ENCODE results near the gene VWA2. TPM values are rescaled to one million over a fixed set of nuclear protein-coding genes. Genes with fewer than 3 reads are reported as not detected.

The VWA2 gene
- total RNA-seq, 1 donor from 2014 or later: not detected

DNA sequence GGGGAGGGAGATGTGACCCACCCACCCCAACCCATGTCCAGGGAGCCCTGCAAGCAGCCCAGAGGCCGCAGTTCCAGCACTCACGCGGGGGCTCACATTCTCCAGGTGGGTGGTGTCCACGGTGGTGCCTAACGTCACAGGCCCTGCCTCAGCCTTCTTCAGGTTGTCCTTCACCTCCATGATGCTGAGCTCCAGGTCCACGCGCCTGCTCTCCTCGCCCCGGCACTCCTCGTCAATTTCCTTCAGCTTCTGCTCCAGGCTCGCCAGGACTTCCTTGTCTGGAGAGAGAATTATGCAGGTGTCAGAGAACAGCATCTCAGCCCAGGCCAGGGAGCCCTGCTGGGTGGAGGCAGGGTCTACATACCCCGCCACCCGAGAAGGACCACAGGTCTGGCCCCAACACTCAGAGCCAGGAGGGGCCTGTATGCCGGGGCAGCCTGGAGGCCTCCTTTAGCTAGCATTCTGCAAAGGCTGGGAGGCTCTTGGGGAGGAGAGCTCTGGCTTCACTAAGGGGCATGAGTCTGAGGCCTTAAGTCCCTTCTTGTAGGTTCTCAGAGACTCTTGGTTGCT, 58.2 kb downstream of the VWA2 start:
- Mint-ChIP-seq H3K4me3 (ENCODE audit: unreplicated experiment) (no peak overlapping the region), H3K27me3 (ENCODE audit: unreplicated experiment) (no peaks in the 10 kb centered on the region), H3K9me3 (ENCODE audit: unreplicated experiment) (peaks cover 22% of the 10 kb centered on the region), H3K27ac (ENCODE audit: unreplicated experiment) (no peak overlapping the region), H3K4me1 (ENCODE audit: unreplicated experiment) (peaks cover 7% of the 10 kb centered on the region), H3K36me3 (ENCODE audit: unreplicated experiment) (peaks cover 33% of the 10 kb centered on the region)
- no peak for DNase-seq (ENCODE audit: extremely low spot score, unreplicated experiment)
- TF ChIP-seq, protein P1, sequence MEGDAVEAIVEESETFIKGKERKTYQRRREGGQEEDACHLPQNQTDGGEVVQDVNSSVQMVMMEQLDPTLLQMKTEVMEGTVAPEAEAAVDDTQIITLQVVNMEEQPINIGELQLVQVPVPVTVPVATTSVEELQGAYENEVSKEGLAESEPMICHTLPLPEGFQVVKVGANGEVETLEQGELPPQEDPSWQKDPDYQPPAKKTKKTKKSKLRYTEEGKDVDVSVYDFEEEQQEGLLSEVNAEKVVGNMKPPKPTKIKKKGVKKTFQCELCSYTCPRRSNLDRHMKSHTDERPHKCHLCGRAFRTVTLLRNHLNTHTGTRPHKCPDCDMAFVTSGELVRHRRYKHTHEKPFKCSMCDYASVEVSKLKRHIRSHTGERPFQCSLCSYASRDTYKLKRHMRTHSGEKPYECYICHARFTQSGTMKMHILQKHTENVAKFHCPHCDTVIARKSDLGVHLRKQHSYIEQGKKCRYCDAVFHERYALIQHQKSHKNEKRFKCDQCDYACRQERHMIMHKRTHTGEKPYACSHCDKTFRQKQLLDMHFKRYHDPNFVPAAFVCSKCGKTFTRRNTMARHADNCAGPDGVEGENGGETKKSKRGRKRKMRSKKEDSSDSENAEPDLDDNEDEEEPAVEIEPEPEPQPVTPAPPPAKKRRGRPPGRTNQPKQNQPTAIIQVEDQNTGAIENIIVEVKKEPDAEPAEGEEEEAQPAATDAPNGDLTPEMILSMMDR (IDR thresholded peaks at IDR 0.05): no peak

DNA sequence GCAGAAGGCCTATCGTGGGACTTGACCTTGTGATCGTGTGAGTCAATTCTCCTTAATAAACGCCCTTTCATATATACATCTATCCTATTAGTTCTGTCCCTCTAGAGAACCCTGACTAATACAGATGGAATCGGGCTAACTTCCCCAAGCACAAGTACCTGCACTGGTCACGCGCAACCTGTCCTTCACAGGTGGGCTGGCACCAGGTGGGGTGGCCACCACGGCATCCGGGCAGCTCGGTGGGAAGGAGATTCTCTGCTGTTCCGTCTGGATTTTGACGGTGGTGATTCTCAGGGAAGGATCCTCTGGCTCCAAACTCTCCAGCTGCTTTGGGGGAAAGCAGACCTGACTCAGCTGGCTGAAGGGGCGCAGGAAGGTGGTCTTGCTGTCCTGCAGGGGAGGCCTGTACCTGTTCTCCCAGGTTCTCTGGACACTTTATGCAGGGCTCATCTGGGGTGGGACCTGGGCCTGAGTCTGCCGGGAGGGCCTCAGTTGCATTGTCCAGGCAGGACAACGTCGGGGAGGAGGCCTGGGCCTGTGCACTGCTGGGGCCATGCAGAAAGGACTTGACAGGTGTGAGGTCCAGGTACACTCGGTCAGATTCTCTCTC, 61.1 kb downstream of the VWA2 start:
- peaks cover 24% of the 10 kb centered on the region for H3K4me1 Mint-ChIP-seq (ENCODE audit: unreplicated experiment)
- no peak overlapping the region for H3K4me3 Mint-ChIP-seq (ENCODE audit: unreplicated experiment)
- H3K27me3 Mint-ChIP-seq (ENCODE audit: unreplicated experiment): no peaks in the 10 kb centered on the region
- peaks cover 14% of the 10 kb centered on the region for H3K9me3 Mint-ChIP-seq (ENCODE audit: unreplicated experiment)
- peaks cover 24% of the 10 kb centered on the region for H3K36me3 Mint-ChIP-seq (ENCODE audit: unreplicated experiment)
- no peak for DNase-seq (ENCODE audit: extremely low spot score, unreplicated experiment)
- no peak overlapping the region for H3K27ac Mint-ChIP-seq (ENCODE audit: unreplicated experiment)
- TF ChIP-seq, protein P1 (IDR thresholded peaks at IDR 0.05): no peak

DNA sequence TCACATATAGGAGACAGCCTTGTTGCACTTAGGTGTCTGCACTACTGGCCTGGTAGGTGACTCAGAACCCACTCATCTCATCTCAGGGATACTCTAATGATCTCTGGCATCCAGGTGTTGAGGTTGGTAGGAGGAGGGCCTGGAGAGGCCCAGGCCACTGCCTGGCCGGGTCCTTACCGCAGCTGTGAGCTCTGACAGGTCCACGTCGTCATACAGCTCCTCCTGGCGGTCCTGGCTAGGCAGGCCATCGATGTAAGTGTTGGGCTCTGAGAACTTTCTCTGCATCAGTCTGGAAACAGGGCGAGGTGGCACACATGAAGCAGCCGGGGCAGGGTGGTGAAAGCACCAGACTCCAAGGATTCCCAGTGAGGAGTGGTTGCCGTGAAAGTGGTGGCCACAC, 62.1 kb downstream of the VWA2 start:
- DNase-seq (ENCODE audit: extremely low spot score, unreplicated experiment): no peak
- H3K4me3 Mint-ChIP-seq (ENCODE audit: unreplicated experiment): no peak overlapping the region
- TF ChIP-seq, protein P1 (IDR thresholded peaks at IDR 0.05): no peak
- peaks cover 24% of the 10 kb centered on the region for H3K4me1 Mint-ChIP-seq (ENCODE audit: unreplicated experiment)
- H3K9me3 Mint-ChIP-seq (ENCODE audit: unreplicated experiment): peaks cover 4% of the 10 kb centered on the region
- H3K27ac Mint-ChIP-seq (ENCODE audit: unreplicated experiment): no peak overlapping the region
- H3K36me3 Mint-ChIP-seq (ENCODE audit: unreplicated experiment): peaks cover 15% of the 10 kb centered on the region
- no peaks in the 10 kb centered on the region for H3K27me3 Mint-ChIP-seq (ENCODE audit: unreplicated experiment)

DNA sequence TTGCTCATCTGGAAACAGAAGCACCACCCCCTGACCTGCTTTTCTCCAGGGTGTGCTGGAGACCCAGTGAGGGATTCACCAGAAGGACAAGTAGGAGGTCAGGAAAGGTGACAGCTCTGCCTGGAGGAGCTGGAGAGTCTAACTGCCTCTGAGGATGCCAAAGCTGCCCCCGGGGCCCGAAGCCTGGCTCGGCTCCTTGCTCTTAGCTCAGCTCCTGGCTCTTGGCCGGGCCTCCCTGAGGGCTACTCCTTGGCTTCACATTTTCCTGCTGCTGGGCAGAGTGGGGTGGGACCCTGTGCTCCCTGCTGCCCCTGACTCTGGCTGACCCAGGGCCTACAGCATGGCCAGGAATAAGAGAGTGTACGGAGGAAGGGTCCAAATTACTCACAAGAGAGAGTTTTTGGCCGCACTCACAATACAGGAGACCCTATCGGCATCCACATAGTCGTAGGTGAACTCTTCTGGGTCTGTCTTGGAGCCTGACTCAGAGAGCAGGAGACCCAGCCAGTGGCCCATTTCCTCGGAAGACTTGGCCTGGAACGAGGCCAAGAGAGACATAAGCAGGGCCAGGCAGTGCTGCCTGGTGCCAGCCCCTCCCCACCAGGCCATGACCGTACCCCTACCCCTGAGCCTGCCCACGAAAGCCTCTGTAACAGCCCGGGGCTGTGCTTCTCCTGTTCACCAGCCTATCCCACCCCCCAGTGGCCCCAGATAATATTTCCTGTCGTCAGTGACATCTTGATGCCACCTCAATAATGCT, 63.1 kb downstream of the VWA2 start:
- H3K9me3 Mint-ChIP-seq (ENCODE audit: unreplicated experiment): no peaks in the 10 kb centered on the region
- no peaks in the 10 kb centered on the region for H3K27me3 Mint-ChIP-seq (ENCODE audit: unreplicated experiment)
- H3K4me3 Mint-ChIP-seq (ENCODE audit: unreplicated experiment): no peak overlapping the region
- TF ChIP-seq, protein P1 (IDR thresholded peaks at IDR 0.05): no peak
- H3K36me3 Mint-ChIP-seq (ENCODE audit: unreplicated experiment): peaks cover 9% of the 10 kb centered on the region
- no peak overlapping the region for H3K27ac Mint-ChIP-seq (ENCODE audit: unreplicated experiment)
- no peak for DNase-seq (ENCODE audit: extremely low spot score, unreplicated experiment)
- peaks cover 33% of the 10 kb centered on the region for H3K4me1 Mint-ChIP-seq (ENCODE audit: unreplicated experiment)

DNA sequence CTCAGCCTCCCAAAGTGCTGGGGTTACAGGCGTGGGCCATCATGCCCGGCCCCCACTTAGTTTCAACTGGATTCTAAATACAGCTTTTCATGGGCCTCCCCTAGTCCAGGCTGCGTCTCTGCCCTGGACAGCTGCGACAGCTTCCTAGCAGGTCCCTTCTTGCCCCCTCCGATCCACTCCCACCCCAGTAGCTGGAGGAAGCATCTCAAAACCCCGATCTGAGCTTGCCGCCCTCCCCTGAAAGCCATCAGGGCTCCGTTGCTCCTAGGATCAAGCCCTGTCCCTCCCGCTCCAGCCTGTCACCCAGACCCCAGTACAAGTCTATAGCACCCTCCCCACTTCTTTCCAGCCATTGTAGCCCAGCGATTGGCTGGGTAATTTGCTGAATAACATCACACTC, 64.5 kb downstream of the VWA2 start:
- TF ChIP-seq, protein P1 (IDR thresholded peaks at IDR 0.05): no peak
- peak overlapping the region; percentile 83 for H3K27ac Mint-ChIP-seq (ENCODE audit: unreplicated experiment)
- DNase-seq (ENCODE audit: extremely low spot score, unreplicated experiment): no peak
- peaks cover 42% of the 10 kb centered on the region for H3K4me1 Mint-ChIP-seq (ENCODE audit: unreplicated experiment)
- peak overlapping the region; percentile 77 for H3K4me3 Mint-ChIP-seq (ENCODE audit: unreplicated experiment)
- H3K9me3 Mint-ChIP-seq (ENCODE audit: unreplicated experiment): no peaks in the 10 kb centered on the region
- no peaks in the 10 kb centered on the region for H3K27me3 Mint-ChIP-seq (ENCODE audit: unreplicated experiment)
- peaks cover 5% of the 10 kb centered on the region for H3K36me3 Mint-ChIP-seq (ENCODE audit: unreplicated experiment)
